Anterior cingulate cortex (tissue), 58 donors: ENCODE data around the gene KCTD6.
"Not testable (repeated sequence)": the region's sequence is repeated elsewhere in the genome, so short reads cannot be mapped to it uniquely, and the experiment has no call there.

Experiments used
- DNase-seq, 58 donors: peaks; one replicate each; lab custom pipeline; 2025; lab: John Stamatoyannopoulos, UW

Gene KCTD6

GRCh38 chr3:58521917-58522631, 30.2 kb downstream of the KCTD6 start:
- peak in 51 of 58 donors; percentile 9 to 93 (median 58) for DNase-seq

DNA sequence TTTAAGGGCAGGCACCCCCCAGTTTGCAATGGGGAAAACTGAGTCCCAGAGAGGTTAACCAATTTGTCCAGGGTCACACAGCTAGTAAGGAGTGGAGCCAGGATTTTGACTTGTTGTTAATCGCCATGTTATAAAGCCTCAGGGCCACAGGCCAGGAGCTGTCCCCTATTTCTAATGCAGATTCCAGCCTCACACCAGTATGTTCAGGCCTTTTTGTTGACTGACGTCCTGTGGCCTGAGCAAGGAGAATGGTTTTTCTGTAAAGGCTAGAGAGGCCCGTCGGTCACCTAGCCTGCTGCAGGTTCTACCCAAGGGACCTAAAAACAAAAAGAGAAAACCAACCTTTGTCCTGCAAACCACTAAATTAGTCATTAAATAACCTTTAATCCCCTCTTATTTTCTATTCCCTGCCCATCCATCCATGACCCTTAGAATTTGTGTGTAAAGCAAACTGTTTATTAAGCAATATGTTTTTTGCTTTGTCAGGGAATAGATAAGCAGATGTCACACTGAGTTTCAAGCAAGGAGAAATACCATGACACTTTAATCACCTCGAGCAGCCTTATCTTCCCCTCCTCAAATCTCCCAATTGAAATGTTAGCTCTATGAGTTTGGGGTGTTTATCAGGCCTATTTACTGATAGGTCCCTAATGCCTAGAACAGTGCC, 31.0 kb downstream of the KCTD6 start:
- DNase-seq = no peak

DNA sequence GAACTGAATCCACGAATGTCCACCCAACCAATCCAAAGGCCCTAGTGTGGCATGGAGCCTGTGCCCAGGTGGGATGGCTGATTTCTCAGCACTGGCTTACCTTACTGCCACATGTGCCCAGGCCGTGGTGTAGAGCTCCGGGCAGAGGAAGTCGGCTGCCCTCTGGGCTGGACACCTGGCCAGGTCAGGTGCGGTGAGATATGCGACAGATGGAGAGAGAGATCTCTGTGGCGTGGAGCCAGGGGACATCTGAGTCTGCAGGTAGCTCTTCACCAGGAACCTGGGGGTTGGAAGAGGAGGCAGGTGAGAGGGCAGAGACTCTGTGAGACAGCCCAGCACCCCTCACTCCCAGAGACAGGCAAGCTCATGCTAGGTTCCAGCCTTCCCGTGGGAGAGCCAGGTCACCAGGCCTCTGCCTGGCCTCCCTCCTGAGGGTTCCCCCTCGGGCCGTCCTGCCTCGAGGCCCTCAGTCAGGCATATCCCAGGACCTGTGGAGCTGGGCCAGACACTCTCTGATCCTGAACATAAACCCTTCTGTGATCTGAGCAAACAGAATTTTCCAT, 32.5 kb downstream of the KCTD6 start:
- no peak for DNase-seq

DNA sequence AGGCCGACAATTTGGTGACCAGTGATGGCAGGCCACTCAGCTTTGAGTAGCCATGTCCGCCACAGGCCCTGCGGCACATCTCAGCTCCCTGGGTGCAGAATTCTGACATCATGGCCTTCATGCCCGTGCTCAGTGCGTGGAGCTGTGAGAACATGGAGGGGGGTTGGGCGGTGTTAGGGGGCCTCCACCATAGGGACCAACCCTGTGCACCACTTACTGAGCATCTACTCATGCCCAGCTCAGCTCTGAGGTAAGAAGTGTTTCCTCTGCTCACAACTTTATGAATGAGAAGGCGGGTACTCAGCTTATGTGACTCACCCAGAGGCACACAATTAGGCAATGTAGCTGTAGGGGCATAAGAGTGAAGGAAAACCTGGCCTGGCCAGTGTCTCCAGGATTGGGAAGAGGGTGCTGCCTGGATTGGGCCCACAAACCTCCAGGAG, 34.6 kb downstream of the KCTD6 start:
- no peak for DNase-seq

DNA sequence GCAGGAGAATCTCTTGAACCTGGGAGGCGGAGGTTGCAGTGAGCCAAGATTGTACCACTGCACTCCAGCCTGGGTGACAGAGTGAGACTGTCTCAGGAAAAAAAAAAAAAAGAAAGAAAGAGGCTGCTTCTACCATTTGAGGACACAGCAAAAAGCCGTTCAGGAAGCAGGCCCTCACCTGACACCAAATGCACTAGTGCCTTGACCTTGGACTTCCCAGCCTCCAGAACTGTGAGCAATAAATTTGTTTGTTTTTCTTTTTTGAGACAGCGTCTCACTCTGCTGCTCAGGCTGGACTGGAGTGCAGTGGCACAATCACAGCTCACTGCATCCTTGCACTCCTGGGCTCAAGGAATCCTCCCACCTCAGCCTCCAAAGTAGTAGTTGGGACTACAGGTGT, 35.5 kb downstream of the KCTD6 start:
- not testable (repeated sequence) for DNase-seq

- DNase-seq = peak in 5 of 58 donors; percentile 1 to 11 (median 10)
Observed at GRCh38 chr3:58528629-58529028, 36.7 kb downstream of the KCTD6 start.

GRCh38 chr3:58529516-58530353, 37.8 kb downstream of the KCTD6 start:
- DNase-seq = no peak

- no peak for DNase-seq
Observed at GRCh38 chr3:58530354-58530865, 38.5 kb downstream of the KCTD6 start.

DNA sequence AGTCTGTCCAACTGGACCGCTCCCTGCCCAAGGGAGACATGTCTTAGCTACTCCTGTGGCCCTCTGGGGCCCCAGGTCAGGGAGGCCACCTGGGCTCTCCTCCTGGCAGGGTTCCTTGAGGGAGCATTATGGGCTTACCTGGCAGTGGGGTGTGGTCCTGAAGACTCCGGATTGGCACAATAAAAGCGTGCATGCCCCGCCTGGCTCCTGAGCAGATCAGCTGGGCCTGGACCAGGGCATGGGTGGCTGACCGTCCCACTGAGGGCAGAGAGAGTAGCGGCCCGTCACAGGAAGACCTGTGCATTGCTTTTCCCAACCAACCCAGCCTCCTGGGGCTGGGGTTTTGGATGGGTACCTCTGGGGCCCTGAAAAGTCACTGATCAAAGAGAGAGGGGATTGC, 39.7 kb downstream of the KCTD6 start:
- no peak for DNase-seq

- DNase-seq = no peak
Observed at GRCh38 chr3:58531956-58532355, 40.1 kb downstream of the KCTD6 start.

DNA sequence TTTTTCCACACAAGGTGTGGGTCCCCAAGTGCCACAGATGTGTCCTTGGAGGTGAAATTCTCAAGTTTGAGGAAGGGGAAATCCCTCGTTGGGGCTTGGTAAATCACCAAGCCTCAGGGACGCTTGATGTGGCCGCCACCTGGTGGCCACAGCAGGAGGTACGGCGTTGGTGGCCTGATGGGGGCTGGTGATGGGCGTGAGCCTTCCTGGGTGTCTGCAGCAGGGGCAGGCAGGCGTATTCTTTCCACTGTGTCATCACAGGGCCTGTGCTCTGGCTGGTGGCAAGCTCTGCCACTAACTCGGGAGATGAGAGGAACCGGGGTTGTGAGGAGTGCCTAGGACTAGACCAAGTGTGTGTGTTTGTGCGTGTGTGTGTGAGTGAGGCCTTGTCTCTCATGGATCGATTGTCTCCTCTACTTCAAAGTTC, 40.9 kb downstream of the KCTD6 start:
- peak in 54 of 58 donors; percentile 9 to 76 (median 51) for DNase-seq

DNA sequence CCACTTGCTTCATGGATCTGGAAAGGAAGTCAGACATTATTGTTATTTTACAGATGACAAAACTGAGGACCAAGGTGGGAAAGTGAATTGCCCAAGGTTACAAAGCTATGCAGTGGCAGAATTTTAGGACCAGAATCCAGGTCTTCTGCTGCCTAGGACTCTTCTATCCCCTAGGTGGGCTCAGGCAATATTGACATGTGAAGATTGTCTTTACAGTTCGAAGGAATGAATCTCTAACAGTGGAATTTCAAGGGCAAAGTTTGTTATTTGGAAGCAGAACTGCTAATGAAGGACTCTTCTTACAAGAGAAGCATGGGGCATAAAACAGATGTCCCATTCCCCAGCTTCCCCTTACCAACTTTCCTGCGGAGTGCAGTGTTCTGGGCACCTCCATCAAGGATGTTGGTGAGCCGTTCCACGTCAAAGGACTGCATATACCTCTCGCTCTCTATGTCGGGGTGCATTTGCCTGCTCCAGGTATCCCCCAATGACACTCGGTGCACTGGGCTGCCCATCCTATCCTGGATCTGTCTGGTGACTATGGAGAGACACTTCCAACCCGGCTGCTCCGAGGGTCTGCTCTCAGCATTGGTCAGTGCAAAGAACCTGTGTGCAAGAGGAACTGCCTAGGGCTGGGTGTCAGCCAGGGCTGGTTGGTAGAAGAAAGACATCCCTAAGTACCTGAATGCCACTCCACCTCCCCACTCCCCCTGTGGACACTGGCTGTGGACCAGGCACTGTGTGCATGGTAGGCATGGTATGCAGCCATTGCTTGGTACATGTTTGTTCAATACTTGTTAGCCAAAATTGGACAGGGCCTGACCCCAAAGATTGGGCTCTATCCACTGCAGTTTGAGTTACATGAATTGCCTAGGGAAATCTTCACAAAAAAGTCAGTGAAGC, 42.9 kb downstream of the KCTD6 start:
- DNase-seq = no peak

GRCh38 chr3:58535531-58536500, 43.9 kb downstream of the KCTD6 start:
- no peak for DNase-seq

DNA sequence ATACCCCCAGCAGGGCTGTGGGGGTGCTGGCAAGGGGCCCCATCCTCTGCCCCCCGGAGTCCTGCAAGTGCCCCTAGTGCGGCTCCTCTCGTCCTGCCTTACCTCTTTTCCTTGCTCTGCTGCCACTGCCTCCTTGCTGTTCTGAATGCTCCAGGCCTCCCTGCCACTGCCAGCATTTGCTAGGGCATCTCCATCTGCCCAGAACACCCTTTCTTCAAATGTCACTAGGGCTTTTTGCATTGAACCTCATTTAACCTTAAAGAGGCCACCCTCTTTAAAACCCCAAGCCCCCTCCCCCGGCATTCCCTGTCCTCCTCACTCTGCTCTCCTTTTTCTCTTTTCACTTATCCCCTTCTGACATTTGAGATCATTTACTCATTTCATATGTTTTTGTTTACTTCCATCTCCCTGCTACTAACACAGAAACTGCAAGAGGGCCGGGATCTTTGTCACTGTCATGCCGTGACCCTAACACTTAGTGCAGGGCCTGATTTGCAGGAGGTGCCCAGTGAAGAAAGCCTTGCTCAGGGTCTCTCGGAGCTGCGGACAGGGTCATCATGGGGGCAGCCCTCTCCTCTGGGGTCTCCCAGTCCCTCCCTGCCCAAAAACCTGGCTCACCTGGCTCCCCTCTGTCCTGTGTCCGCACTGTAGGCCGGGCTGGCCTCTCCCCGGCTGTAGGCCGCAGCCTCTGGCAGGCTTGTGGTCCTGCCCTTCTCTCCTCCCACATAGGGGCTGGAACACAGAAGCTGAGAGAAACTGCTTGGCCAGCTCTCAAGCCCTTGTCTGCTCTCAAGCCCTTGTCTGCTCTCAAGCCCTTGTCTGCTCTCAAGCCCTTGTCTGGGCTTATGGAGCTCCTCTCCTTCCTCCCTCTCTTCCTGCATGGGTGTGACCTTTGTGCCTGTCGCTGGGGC, 44.9 kb downstream of the KCTD6 start, which contains the start of gene ACOX2:
Gene ACOX2, minus strand, starts transcription at position 690 of the 911 bp plus-strand sequence. CDS start 2,084 bp downstream, outside the sequence.
- peak in 7 of 58 donors; percentile 10 to 34 (median 15) for DNase-seq

DNA sequence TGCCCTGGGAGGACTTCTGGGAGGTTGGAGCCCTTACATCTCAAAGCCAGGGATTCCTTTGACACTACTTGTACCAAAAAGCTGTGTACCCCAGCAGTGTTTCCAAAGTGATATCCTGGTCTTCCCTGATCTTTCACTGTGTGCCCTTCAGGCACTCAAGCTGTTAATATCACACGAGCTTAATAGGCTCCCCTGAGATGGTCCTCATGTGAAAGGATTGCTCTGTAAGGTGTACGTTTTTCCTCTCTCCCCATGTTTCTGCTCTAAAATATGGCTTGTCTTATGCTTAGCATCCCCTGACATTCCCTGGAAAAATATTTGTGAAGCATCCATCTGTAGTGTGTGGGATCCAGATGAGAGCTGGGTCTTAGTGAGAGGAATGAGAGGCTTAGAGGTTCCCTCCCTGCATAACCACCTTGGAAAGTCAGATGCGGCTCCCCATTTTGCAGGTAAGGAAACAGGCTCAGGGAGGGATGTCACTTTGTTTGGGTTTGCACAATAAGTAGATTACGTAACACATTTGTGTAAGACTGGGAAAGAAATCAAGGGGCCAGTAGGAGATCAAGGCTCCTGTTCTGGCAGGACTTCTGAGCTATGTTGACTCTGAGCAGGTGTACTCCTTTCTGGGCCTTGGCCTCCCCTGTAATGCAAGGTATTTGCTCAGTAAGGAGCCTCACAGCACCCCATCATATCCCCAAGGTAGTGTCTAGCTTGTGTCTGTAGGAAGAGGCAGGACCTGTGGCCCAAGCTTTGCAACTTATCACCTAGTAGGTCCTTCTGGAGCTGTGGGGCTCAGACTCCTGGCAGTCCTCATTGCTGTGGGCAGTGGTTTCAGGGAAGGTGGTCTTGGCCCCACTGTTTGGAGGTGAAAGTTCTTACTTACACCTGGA, 45.8 kb downstream of the KCTD6 start:
- DNase-seq = no peak

DNA sequence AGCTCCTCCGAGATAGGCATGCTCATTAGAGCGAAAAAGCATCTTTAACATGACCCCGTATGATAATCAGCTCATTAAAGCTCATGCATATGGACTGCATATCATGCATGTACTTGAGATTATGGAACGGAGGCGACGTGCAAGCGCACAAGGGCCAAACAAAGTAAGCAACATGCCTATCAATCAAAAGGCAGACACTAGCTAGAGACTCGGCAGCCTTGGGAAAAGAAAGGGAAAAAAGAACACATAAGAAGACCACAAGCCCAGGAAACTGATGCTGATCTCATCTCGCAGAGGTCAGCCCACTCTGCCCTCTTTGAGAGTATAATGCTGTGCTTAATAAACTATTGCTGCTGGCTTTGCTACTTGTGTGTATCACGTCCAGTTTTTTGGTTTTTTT, 47.7 kb downstream of the KCTD6 start:
- no peak for DNase-seq
